ENCODE data around the gene ALDH9A1.

DNA sequence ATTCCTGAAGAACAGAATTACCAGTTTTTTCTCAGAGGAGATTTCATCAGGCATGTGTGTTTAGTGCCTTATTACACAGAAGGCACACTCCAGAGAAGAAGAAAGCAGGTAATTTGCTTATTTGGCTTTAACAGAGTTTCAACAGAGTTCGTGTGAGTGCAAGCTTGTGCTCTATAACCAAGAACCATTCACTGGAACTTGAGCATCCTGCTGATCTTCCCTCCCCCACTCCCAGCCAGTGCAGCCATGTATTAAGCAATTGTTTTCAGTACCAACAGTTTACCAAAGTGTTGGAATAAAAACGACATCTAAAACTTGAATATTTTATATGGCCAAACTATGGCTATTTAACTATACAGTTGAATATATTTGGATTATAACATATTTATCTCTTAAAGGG, 63.0 kb downstream of the ALDH9A1 start:
- no peak for TF ChIP-seq EZH2 (IDR thresholded peaks at IDR 0.05; ENCODE audit: insufficient read depth, poor library complexity, severe bottlenecking)
- TF ChIP-seq EZH2phosphoT487 (IDR thresholded peaks at IDR 0.05; ENCODE audit: insufficient read depth, low read depth): no peak
